HG02852 (cell line): ENCODE measurements around the gene PTPN22.

Experiments
- ATAC-seq: cut with Tn5 transposase; IDR thresholded peaks from one replicate; pipeline ENCODE4 v1.9.1; 2021; ENCODE audit warnings: mild to moderate bottlenecking, moderate library complexity; ENCODE audit not compliant: unreplicated experiment

The PTPN22 gene

DNA sequence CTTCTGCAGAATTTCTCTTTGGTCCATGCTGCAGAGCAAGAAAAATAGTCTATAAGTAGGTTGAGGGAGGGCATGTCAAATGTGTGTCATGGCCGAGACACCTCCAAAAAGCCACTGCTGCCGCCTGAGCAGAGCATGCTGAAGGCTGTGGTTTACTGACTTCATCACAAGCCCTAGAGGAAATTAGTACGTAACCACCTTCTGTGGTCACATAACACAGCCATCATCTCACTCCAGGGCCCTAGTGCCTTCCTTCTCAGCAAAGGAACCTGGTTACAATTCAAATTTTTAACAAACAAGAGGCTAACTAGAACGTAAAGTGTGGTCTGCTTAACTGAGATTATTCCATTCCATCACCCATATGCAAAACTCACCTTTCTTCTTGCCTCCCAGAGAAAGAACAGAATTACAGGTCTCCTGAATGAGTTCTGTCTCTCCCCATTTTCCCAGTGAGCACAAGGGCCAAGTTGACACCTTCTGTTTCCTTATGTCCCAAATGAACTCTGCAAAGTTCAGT is at the start of gene PTPN22:
Gene PTPN22, minus strand, starts transcription at position 116 of the 517 bp plus-strand sequence.
- ATAC-seq, result peak; percentile 92

DNA sequence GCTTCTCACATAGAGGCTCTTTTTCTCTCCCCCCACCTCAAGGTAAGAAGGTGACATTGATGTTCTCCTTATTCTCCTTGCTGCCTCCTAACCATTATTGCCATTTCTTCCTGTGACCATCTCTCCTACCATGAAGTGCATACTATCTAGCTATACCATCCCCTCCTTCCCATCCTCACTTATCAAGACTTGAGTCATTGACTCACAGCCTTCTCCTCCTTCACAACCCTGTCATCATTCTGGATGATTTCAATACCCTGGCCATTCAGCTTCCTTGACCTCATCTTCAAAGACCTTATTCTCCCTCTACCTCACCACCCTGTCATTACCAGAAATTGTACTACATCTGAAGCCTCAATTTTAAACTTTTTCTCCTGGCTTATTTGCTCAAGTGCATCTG is 46.7 kb upstream of the PTPN22 start:
- no peak for ATAC-seq

DNA sequence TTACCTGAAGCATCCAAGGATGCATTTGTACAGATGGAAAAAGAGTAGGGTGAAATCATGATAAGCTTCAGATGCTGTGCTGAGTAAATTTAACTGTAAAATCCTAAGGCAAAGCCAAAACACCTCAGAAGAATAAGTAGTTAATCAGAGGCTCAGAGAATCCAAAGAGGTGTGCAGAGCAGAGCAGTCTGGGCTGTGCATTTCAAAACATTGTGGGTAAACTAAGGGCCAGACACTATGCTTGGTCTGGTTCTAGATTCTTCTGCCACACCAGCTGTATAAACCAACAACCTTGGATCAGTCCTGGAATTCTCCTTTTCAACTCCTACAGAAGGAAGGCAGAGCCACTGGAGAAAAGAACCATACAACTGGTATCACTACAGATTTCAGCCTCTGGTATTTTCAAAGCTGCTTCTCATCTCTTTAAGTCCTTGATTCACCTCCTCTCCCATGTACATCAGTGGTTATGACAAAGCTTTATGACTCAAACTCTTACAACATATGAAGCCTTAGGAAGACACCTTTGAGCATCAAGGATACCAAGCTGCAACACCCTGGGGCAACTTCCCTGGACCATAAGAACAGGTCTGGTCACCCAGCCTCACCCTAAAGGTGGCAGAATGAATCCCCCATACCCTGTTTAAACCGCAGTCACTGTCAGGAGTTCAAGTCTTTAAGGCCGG is 46.0 kb upstream of the PTPN22 start:
- ATAC-seq, result no peak

DNA sequence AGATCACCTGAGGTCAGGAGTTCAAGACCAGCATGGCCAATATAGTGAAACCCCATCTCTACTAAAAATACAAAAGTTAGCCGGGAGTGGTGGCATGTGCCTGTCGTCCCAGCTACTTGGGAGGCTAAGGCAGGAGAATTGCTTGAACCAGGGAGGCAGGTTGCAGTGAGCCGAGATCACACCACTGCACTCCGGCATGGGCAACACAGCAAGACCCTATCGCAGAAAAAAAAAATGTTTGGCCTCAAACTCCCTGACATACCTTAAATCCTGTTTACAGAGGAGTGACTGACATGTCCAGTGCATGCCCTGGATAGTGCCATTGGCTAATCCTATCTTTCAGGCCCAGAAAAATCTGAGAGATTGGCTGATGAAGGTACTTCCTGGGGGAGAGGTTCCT is 45.5 kb upstream of the PTPN22 start:
- ATAC-seq, result no peak

DNA sequence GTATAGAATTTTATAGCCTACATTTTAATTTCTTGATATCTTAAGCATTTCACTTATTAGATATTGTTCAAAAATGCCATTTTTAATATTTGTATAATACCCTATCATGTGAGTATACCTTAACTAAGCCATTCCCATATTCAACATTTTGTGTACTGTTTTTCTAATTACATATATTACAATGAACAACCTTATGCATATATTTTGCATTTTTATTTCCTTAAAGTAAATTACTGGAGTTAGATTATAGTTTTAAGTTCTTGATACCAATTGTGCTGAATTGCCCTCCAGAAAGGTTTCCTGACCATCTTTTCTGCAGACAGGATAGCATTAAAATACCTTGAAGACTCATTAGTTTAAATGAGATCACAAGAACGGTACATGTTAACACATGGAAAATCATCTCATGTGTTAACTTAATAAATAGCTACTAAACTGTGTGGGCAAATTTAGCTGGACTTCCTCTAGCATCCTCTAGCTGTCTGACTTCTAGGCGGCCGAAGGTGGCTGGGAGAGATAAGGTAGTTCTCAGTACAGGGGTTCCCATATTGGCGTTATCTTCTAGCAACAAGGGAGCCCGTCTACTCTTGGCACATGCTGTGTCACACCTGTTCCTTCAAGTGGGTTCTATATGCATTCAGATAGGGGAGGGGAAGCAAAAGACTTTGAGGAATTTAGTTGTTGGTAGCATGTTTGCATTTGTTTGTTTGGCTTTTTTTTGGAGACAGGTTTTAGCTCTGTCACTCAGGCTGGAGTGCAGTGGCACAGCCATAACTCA is 42.6 kb upstream of the PTPN22 start:
- no peak for ATAC-seq

DNA sequence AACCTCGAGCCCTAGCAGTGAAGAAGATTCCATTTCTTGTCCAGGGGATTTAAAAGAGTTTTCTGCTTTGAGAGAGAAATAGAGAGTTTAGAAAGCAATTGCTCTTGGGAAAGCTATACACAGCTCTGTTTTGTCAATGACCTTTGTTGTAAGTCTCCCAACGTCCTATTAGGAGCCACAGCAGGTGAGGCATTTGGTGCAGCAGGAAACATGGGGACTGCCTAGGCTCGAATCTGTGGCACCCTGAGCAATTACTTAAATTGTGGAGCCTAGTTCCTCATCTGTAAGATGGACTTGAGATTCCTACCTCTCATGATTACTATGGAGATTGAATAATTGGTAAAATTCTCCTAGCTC is 41.8 kb upstream of the PTPN22 start:
- ATAC-seq, result no peak

DNA sequence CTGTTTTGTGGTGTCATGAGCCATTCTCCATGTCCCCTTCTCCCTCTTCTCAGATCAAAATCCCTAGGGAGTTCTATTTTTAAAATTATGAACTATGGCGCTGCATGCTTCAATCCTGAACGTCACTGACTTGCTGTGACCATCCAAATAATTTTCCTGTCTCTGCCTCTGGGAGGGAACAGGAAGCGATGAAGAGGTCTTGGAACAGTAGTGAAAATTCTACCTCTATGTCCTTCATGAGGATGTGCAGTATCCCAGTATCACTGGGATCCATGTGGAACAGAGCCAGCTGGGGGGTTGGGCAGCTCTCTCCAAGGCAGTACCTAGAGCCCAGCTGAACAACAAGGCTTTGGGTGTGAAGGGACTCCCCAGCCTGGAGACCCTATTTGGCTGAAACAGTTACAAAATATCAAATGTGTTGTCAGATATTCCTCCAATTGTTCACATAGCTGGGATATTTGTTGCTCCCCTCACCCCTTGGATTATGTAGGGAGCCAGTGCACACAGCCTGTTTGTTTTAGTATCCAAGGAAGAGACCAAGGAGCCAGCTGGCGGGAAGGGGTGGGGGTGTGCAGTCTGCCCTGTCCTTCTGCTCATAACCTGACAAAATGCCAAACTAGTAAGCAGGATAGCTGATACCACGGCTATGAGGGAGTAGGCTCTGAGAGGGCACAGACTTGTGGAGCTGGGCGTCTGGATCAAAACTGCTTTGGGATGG is 41.2 kb upstream of the PTPN22 start:
- ATAC-seq, result no peak

DNA sequence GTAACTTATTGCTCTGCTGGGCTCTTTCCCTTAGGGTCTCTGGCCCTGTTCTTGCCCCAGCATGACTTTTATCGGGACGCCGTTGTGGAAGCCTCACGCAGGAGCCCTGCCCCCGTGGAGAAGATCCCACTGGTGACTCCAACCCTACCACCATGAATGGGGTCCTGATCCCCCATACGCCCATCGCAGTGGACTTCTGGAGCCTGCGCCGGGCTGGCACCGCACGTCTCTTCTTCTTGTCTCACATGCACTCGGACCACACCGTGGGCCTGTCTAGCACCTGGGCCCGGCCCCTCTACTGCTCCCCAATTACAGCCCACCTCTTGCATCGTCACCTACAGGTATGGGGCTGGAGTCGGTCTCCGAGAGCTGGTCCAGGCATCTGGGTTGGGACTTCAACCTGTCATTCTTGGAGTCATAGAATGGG is 33.9 kb upstream of the PTPN22 start:
- peak; percentile 3 for ATAC-seq

DNA sequence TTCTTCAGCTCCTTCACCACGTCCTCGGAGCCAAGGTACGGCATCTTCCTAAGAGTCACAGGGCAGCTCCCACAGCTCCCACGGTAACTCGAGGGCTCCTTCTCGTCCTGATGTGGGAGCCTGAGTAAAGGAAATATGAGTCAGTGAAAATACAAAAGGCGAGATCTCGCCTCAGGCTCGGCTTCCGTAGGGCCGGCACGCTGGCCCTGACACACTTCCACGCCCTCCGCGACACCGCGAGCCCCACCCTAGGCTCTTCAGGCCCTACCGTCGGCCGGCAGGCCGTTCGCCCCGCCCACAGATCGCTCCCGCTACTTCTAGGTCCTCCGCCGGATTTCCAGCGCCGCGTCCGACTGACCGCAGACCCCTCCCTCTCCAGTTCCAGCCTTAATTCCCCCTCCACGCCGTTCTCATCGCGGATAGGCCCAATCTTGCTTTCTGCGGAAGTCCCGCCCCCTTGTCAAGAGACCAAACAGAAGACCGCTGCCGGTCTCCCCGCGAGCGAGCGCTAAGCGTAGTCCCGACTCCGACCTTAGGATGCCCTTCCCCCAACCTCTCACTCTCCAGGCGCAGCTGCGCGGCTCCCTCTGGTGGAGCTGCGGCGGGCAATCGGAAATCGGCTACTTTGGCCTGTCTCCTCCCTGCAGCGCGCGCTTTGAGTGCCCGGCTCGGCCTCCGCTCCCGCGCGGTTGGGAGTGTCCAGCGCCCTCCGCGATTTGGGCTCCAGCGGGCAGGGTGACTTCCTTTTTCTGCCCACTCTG is 33.3 kb upstream of the PTPN22 start, which contains the start of the genes AP4B1 and DCLRE1B:
Gene AP4B1, minus strand, starts transcription at position 126 of the 761 bp plus-strand sequence. Its CDS starts 82 bp downstream, at position 44.
Gene DCLRE1B, plus strand, starts transcription at position 653 of the 761 bp plus-strand sequence. CDS start 261 bp downstream, outside the sequence.
- peak; percentile 86 for ATAC-seq

DNA sequence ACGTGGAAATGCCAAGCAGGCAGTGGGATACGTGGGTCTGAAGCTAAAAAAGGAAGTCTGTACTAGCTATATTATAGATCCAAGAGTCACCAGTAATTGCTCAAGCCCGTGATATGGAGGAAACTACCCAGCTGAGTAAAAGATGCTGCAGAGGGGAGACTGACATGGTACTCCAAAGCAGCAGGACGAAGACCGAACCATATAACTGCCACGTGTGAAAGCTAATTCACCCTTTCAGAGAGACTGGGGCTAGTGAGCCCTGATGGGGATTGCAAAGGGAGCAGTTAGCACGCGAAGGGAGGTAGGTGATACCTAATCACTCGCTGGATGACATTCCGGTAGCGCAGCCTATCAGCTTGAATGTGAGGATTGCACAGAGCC is 32.8 kb upstream of the PTPN22 start:
- peak; percentile 32 for ATAC-seq

DNA sequence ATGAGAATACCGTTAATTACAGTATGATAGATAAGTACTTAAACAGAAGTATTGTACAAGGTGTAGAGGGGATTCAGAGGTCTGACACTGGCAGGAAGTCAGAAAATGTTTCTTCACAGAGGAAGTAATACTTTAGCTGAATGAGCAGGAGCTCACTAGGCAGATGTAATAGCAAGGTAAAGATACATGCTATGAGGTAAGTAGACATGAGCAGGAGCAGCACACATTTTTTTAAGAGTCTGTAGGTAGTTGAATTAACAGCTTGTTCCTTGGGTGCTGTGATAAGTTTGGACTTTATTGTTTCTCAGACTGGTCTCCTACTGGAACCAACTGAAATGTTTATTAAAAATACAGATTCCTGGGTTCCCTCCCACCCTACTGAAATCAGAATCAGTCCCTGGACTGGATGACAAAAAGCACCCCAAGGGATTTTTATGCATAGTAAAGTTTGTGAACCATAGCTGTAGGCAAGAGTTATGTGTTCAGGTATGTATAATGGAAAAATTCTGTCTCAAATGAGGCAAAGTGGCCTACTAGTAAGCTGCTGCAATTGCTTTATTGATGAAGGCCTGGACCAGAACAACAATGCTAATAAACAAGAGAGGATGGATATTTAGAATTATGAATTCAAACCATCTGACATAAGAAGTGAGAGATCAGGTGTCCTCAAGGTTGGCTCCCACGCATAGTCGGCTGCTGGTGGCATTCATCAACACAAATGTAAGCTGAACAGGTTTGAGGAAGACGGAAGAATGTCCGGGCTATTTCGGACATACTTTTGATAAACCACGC is 32.2 kb upstream of the PTPN22 start:
- ATAC-seq, result no peak

DNA sequence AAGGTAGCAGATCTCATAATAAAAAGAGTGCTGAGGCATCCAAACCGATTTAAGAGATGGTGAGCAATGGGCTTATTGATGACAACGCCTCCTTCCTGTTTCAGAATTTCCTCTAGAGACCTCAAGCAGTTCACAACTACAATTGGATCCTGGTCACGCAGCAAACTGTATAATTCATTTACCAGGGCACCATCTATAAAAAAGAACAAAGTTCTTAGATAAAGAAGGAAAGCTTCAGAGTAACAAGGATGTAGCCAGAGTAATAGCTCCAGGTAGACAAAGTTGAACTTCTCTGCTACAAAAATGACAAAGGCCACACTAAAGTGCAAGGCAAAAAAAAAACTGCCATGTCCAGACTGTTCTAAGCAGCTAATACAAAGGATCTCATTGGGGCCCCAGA is 29.7 kb upstream of the PTPN22 start:
- no peak for ATAC-seq

DNA sequence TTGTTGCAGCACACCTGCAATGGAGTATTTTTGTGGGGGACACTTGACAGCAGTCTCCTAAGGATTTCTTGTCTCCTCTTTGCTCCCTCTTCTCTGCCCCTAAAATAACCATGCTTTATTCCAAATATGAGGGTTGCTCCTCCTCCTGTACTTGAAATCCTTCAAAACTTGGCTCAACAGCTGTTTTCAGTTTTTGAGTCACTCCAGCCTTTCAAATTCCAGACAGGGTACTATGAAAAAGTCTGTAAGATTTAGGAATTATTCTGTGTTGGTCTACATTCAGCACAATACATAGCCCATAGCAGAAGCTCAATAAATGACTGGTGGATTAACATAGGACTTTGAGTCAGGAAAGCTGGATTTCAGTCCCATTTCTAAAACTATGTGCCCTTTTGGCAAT is 27.6 kb upstream of the PTPN22 start:
- no peak for ATAC-seq

DNA sequence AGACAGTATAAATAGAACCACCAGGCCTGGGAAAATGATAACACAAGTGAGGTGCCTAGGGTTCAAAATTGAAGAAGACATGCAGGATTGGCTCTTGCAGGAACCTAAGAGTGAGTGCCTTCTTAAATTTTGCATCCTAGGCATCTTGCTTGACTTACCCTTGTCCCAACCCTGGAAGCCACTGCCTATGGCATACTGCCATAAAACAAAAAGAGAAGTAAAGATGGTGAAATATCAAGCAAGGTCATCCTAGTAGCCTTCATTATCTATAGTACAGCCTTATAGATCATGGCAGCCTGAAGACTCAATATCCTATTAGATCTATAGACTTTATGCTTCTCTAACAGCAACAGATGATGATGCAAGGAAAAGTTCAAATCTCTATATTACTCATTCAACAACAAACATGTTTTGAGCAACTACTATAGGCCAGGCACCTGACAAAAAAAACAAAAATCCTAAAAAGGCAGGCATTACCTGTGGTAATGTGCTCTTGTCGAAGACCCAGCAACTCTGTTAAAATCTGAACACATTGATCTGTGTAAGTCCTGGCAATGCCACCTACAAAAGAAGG is 26.8 kb upstream of the PTPN22 start:
- ATAC-seq, result no peak

DNA sequence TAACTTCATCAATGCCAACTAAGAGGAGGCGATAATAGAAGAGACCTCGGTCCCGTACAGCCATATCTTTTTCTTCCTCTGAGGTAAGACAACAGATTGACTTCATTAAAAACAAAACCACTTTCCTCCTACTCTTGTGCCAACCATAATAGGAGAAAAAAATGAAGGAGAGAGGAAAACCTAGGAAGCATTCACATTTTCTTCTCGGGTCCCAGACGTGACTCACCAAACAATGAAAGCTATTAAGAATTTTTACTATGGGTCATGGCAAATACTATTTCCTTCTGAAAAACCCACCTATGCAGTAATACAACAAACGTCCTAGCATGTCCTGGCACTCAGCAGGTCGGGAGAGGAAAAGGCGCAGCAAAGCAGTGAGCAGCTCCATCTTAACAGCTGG is 24.4 kb upstream of the PTPN22 start:
- no peak for ATAC-seq

DNA sequence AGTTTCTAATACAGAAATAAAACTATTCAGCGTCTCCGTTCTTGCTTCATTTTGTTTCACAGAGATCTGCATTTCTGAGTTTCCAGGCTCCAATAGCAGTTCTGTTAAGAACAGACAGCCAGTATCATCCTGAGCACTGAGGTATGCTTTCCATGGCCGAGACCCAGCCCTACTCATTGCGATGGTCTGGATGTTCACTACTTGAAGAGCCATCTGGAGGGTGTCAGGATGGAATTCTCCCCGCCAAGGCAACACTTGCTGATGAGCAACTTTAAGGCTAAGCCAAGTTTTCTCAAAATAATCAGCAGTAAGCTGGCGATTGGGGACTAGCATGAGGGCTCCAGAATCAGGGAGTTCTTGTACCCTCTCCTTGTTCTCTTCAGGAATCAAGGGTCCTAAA is 23.6 kb upstream of the PTPN22 start:
- ATAC-seq, result no peak

DNA sequence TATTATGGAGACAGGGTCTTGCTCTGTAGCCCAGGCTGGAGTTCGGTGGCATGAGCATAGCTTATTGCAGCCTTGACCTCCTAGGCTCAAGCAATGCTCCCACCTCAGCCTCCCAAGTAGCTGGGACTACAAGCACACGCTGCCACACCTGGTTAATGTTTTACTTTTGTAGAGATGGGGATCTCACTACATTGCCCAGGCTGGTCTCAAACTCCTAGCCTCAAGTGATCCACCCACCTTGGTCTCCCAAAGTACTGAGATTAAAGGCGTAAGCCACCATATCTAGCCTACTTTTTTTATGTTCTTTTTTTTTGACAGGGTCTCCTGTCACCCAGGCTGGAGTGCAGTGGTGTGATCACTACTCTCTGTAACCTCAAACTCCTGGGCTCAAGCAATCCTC is 21.8 kb upstream of the PTPN22 start:
- no peak for ATAC-seq

DNA sequence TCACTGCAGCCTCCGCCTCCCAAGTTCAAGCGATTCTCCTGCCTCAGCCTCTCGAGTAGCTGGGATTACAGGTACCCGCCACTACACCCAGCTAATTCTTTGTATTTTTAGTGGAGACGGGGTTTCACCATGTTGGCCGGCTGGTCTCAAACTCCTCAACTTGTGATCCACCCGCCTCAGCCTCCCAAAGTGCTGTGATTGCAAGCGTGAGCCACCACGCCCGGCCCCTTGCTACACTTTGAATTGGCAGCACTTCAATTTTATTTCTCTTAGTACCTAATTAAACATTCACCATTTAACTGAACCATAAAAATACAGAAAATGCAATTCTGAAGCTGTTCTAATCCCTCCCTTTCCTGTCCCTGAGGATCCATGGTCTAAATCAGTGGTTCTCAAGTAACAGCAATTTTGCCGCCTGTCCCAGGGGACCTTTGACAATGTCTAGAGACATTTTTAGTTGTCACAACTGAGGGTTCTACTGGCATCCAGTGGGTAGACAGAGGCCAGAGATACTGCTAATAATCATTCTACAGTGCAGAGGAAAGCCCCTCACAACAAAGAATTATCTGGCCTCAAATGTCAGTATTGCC is 20.2 kb upstream of the PTPN22 start:
- no peak for ATAC-seq

DNA sequence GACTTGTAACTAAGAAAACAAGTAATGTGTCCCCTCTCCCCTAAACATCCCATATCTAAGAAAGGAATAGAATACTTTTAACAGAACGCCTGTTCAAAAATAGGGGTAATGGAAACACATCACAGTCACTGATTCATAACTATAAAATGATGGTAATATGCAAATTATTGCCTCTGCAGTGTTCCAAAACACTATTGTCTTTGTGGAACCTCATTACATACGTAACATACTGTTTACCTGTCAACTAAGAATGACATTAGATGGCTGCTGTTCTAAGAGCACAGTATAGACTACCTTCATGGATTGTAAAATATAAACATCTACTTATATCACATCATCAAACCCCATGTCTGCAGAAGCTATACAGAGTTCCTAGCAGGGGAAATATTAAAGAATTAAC is 19.3 kb upstream of the PTPN22 start:
- no peak for ATAC-seq
